Omental fat pad (tissue), 4 donors: ENCODE results near the gene TEX261. TPM values are rescaled to one million over a fixed set of nuclear protein-coding genes. Genes with fewer than 3 reads are reported as not detected.

ENCODE experiments used
- ATAC-seq: fragments of 150-250 bp; one replicate; pipeline ENCODE4 v1.9.1; 2016; ENCODE audit warnings: mild to moderate bottlenecking, moderate library complexity; ENCODE audit not compliant: low FRiP score
- DNase-seq: peaks from one replicate; pipeline ENCODE4 v3.0.0-alpha.2; 2019; ENCODE audit warnings: low spot score
- total RNA-seq, 4 donors: library from RNA; depleted of rRNA; stranded (reverse); fragments of >200 nt; gene quantifications; one replicate each; pipeline ENCODE4 v1.1.0, GENCODE V29; 2016
- TF ChIP-seq, protein P1 (sequence below), 3 donors: fragments of 450-650 bp; IDR thresholded peaks; one replicate each; pipeline ENCODE4 v1.5.1; 2016 to 2017; ENCODE audit warnings: antibody characterized with exemption in 3 of 3, mild to moderate bottlenecking in 3 of 3, moderate library complexity in 2 of 3

Gene TEX261
- total RNA-seq, 4 donors from 2014 or later: 33.6 to 63.0 (median 41.1) TPM

DNA sequence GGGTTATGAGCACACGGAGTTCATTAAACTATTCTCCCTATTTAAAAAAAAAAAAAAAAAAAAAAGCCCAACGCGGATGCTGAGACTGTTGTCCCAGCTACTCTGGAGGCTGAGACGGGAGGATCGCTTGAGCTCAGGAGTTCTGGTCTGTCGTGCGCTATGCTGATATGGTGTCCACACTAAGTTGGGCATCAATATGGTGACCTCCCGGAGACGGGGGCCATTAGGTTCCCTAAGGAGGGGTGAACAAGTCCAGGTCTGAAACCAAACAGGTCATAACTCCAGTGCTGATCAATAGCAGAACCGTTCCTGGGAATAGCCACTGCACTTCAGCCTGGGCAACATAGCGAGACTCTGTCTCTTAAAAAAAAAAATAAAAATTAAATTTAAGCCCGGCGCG, 29.2 kb downstream of the TEX261 start:
- ATAC-seq: no peak

DNA sequence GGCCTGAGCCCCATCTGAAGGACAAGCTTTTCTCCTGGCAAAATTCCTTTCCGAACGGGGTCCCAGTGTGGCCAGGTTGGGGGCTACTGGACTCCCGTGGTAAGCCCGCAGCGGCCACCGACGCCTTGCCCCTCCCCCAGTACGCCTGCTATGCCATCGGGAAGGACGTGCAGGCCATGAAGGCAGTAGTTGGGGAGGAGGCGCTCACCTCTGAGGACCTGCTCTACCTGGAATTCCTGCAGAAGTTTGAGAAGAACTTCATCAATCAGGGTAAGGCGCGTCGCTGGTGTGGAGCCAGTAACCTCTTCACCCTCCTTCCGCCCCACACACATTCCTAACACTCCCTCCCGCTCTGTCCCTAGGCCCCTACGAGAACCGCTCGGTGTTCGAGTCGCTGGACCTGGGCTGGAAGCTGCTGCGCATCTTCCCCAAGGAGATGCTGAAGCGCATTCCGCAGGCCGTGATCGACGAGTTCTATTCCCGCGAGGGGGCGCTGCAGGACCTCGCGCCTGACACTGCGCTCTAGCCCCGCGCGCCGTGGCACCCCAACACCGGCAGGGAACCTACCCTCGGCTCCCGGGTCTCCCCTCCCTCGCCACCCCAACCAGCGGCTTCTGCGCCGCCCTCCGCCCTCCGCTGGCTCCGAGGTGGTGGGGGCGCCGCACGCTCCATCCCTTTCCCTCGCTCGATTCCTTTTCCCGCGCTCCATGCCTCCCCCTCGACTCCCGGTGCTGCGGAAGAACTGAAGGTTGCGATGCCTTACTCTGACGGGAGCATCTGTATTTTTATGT, 29.9 kb downstream of the TEX261 start:
- ATAC-seq (peak; percentile 75), DNase-seq (peak; percentile 55)
- TF ChIP-seq, protein P1, sequence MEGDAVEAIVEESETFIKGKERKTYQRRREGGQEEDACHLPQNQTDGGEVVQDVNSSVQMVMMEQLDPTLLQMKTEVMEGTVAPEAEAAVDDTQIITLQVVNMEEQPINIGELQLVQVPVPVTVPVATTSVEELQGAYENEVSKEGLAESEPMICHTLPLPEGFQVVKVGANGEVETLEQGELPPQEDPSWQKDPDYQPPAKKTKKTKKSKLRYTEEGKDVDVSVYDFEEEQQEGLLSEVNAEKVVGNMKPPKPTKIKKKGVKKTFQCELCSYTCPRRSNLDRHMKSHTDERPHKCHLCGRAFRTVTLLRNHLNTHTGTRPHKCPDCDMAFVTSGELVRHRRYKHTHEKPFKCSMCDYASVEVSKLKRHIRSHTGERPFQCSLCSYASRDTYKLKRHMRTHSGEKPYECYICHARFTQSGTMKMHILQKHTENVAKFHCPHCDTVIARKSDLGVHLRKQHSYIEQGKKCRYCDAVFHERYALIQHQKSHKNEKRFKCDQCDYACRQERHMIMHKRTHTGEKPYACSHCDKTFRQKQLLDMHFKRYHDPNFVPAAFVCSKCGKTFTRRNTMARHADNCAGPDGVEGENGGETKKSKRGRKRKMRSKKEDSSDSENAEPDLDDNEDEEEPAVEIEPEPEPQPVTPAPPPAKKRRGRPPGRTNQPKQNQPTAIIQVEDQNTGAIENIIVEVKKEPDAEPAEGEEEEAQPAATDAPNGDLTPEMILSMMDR (IDR thresholded peaks at IDR 0.05): peak in 1 of 3 donors; percentile 63

More for the DNA sequence above, 29.2 kb downstream of the TEX261 start:
- TF ChIP-seq, protein P1 (IDR thresholded peaks at IDR 0.05): no peak
- no peak for DNase-seq

DNA sequence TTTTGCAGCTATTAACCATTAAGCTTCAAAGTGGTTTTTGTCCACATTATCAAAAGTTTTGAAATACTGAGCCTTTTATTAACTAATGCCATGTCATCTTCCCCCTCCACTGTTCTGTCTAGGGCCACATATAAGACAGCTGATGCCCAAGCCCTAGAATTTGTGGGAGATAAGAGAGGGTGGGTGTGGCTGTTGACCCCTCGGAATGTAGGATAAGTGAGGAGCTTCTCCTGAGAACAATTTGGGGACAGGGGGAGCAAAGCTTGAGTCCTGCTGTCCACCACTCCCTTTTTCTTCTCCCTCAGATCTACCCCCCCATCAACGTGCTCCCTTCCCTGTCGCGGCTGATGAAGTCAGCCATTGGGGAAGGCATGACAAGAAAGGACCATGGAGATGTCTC, 30.5 kb downstream of the TEX261 start:
- TF ChIP-seq, protein P1 (IDR thresholded peaks at IDR 0.05): no peak
- DNase-seq: no peak
- no peak for ATAC-seq

DNA sequence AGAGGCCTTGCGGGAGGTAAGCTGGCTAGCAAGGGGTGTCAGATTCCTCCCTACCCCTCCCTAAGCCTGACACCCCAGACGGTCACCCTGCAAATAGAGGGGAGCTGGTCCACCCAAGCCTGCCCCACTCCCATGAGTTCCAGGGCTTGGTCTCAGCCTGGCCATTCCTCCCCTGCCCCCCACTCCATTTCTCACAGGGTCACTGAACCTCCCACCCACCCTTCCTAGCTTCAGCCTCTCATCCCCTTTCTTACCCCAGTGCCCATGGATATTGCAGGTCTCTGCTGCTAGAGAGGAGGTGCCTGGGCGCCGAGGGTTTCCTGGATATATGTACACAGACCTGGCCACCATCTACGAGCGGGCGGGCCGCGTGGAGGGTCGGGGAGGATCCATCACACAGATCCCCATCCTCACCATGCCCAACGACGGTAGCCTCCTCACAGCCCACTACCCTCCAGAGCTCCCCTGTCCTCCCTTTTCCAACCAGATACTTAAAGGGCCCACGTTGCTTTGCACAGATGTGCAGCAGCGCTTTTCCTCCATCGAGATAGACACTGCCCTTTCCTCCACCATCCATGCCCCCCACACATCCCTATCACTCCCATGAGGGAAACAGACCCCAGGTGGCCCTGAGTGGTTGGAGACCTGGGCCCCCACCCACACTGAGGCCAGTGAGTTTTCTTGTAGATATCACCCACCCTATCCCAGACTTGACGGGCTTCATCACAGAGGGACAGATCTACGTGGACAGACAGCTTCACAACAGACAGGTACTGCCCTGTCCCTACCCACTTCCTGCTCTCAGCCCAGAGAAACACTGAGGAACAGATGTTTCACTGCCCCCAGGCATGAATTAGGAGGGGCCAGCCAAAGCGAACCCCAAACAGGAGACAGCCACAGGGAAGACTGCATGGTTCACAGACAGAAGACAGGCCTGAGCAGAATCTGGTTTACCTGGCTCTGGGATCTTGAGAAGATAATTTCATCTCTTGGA, 31.5 kb downstream of the TEX261 start:
- no peak for ATAC-seq

DNA sequence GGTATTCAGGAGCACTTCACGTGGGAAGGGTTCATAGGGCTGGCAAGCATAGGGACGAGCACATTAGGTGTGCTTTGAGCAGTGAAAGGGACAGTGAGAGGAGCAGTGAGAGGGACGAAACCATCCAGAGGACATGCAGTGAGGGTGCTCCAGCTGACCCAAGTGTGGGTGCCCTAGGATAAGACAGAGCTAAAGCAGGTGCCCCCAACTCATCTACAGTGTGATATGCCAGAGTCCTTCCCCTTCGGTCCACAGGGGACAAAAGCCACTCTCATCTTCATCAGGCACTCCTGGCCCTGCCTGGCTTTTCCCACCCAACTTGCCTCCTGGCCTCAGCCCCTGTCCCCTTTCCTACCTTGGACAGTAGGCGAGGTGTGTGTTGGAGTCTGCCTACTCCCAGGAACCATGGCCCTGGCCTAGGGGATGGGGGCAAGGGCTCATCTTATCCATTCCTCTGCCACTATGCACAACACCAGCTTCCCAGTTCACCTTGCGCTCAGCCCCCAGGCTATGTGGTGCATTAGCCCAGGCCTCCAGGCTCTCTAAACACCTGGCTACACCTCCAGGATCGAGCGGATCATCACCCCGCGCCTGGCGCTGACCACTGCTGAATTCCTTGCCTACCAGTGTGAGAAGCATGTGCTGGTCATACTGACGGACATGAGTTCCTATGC, 32.3 kb downstream of the TEX261 start:
- DNase-seq (no peak), ATAC-seq (no peak)
- TF ChIP-seq, protein P1 (IDR thresholded peaks at IDR 0.05): no peak

More for the DNA sequence above, 31.5 kb downstream of the TEX261 start:
- DNase-seq: no peak
- TF ChIP-seq, protein P1 (IDR thresholded peaks at IDR 0.05): no peak

DNA sequence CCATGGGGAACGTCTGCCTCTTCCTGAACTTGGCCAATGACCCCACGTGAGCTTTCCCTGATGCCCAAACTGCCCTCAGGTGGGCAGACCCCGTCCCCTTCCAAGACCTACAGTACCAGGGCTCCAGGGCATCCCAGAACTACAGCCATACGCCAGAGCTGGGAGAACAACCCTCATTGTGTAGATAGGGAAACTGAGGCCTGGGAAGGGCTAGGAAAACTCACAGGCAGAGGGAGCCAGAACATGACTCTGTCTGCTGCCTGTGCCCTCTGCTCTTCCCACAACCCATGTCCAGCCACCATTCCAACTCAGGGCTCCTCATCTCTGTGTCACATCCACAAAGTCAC, 33.1 kb downstream of the TEX261 start:
- DNase-seq (no peak), ATAC-seq (no peak)
- TF ChIP-seq, protein P1 (IDR thresholded peaks at IDR 0.05): no peak
